Mammary epithelial cell (primary cell): Measurements from ENCODE around the gene KRT39.

Source experiments
- EZH2 ChIP-seq: IDR thresholded peaks from 2 replicates; pipeline ENCODE4 v1.6.1; 2012; ENCODE audit warnings: low read length, inconsistent platforms, borderline replicate concordance
- TF ChIP-seq, protein P1 (sequence below), 2 donors: IDR thresholded peaks in 1 of 2; conservative IDR thresholded peaks in 1 of 2; 2 replicates each; pipeline ENCODE4 v1.5.1; 2011 to 2012; ENCODE audit warnings: inconsistent platforms in 2 of 2, low read length in 2 of 2, mild to moderate bottlenecking in 2 of 2, control low read depth in 1 of 2, low read depth in 1 of 2; ENCODE audit not compliant: insufficient read depth in 1 of 2; ENCODE audit errors: extremely low read depth in 1 of 2

DNA sequence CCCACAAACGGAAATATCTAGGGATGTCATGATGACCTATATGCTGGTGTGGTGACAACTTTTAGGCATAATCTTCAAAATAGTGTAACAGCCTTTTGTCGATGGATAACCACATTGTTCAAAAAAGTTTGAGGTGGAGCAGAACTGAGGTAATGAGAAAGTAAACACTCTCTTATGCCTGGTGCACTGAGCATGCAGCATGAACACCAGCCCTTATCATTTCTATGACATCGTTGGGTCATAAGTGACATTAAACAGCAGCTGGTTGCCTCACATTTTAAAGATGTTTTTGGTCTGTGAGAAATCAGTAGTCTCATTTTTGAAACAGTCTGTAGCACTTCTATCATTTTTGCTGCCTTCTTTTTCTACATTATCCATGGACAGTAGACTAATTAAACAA is 31.1 kb downstream of the KRT39 start:
- TF ChIP-seq, protein P1, sequence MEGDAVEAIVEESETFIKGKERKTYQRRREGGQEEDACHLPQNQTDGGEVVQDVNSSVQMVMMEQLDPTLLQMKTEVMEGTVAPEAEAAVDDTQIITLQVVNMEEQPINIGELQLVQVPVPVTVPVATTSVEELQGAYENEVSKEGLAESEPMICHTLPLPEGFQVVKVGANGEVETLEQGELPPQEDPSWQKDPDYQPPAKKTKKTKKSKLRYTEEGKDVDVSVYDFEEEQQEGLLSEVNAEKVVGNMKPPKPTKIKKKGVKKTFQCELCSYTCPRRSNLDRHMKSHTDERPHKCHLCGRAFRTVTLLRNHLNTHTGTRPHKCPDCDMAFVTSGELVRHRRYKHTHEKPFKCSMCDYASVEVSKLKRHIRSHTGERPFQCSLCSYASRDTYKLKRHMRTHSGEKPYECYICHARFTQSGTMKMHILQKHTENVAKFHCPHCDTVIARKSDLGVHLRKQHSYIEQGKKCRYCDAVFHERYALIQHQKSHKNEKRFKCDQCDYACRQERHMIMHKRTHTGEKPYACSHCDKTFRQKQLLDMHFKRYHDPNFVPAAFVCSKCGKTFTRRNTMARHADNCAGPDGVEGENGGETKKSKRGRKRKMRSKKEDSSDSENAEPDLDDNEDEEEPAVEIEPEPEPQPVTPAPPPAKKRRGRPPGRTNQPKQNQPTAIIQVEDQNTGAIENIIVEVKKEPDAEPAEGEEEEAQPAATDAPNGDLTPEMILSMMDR (conservative IDR thresholded peaks at IDR 0.05 in 1 of 2, IDR thresholded peaks at IDR 0.05 in 1 of 2; ENCODE audit: extremely low read depth in 1 of 2, insufficient read depth in 1 of 2, low read depth in 1 of 2, low read length in 2 of 2), result no peak
- no peak for TF ChIP-seq EZH2
